Uterus (tissue), 2 donors: ENCODE results near the gene DKK3.

ENCODE experiments used
- CTCF ChIP-seq, 4 experiments: fragments of 200-600 bp in 2 of 4; fragments of 450-650 bp in 2 of 4; sonication (generic) in 2 of 4; IDR thresholded peaks; one replicate each; pipeline ENCODE4 v1.5.1; 2016 to 2019; ENCODE audit warnings: antibody characterized with exemption in 4 of 4, mild to moderate bottlenecking in 2 of 4, moderate library complexity in 1 of 4
- POLR2A ChIP-seq, 2 donors: fragments of 450-650 bp; IDR thresholded peaks; one replicate each; pipeline ENCODE4 v1.6.1; 2016; ENCODE audit warnings: antibody characterized with exemption in 2 of 2, mild to moderate bottlenecking in 1 of 2, moderate library complexity in 1 of 2

GRCh38 chr11:11995601-11996000 is 12.8 kb downstream of the DKK3 start:
- TF ChIP-seq CTCF (IDR thresholded peaks at IDR 0.05) (no peak), POLR2A (IDR thresholded peaks at IDR 0.05) (no peak)
